Kasumi-1 (cell line): ENCODE results near the gene MPND.
A peak's percentile ranks its signal among the peaks of the same experiment; 100 is the strongest.

Experiments
- DNase-seq, 2 experiments: peaks; one replicate each; lab custom pipeline; 2025; lab: John Stamatoyannopoulos, UW

The MPND gene

GRCh38 chr19:4376991-4377781, 33.8 kb downstream of the MPND start:
- no peak for DNase-seq

GRCh38 chr19:4378886-4379285, 35.5 kb downstream of the MPND start:
- DNase-seq, result no peak

- no peak for DNase-seq
Measured at GRCh38 chr19:4379383-4380253, 36.3 kb downstream of the MPND start.

GRCh38 chr19:4380254-4380727, 36.9 kb downstream of the MPND start:
- DNase-seq, result no peak

GRCh38 chr19:4385291-4386040, 42.1 kb downstream of the MPND start:
- DNase-seq, result no peak

- DNase-seq, result no peak
Measured at GRCh38 chr19:4386041-4386782, 42.9 kb downstream of the MPND start.

- DNase-seq, result no peak
Measured at GRCh38 chr19:4388337-4389063, 45.1 kb downstream of the MPND start.

GRCh38 chr19:4389064-4389375, 45.7 kb downstream of the MPND start:
- no peak for DNase-seq

- no peak for DNase-seq
Measured at GRCh38 chr19:4389511-4390016, 46.2 kb downstream of the MPND start.

GRCh38 chr19:4390017-4390566, 46.7 kb downstream of the MPND start:
- peak; percentile 61 to 70 for DNase-seq

- peak; percentile 61 to 70 for DNase-seq
Measured at GRCh38 chr19:4390567-4391305, 47.4 kb downstream of the MPND start.

- DNase-seq, result no peak
Measured at GRCh38 chr19:4391306-4391693, 47.9 kb downstream of the MPND start.

- no peak for DNase-seq
Measured at GRCh38 chr19:4391701-4392483, 48.5 kb downstream of the MPND start.

- no peak for DNase-seq
Measured at GRCh38 chr19:4393947-4394590, 50.7 kb downstream of the MPND start.

- DNase-seq, result no peak
Measured at GRCh38 chr19:4396949-4397783, 53.8 kb downstream of the MPND start.

- DNase-seq, result peak; percentile 49 to 57
Measured at GRCh38 chr19:4399812-4400134, 56.4 kb downstream of the MPND start.

GRCh38 chr19:4400135-4400936, 57.0 kb downstream of the MPND start, which contains the start of gene SH3GL1:
Gene SH3GL1, minus strand, starts transcription at chr19:4400547. Its CDS starts 179 bp downstream, at chr19:4400368.
- DNase-seq, result peak; percentile 88 to 92
